WTC11 (cell line): Measurements from ENCODE around the gene RESP18. TPM values are rescaled to one million over a fixed set of nuclear protein-coding genes. Genes with fewer than 3 reads are reported as not detected.

Source experiments
- ELF4 ChIP-seq: sonication (generic); formaldehyde crosslinking; IDR thresholded peaks from 2 replicates; pipeline ENCODE4 v1.8.1; 2022; ENCODE audit warnings: low read depth, mild to moderate bottlenecking, moderate library complexity, missing genetic modification reagents
- ETV6 ChIP-seq: sonication (generic); formaldehyde crosslinking; IDR thresholded peaks from 2 replicates; pipeline ENCODE4 v1.8.1; 2022; ENCODE audit warnings: mild to moderate bottlenecking, missing genetic modification reagents
- GABPB1 ChIP-seq: sonication (generic); formaldehyde crosslinking; IDR thresholded peaks from 2 replicates; pipeline ENCODE4 v1.8.1; 2023; ENCODE audit warnings: mild to moderate bottlenecking, missing genetic modification reagents
- GTF2I ChIP-seq: fragments of 250-450 bp; sonication (Bioruptor Pico); conservative IDR thresholded peaks from 2 replicates; pipeline ENCODE4 v1.4.0; 2021; ENCODE audit warnings: mild to moderate bottlenecking
- JAZF1 ChIP-seq: fragments of 250-450 bp; sonication (Bioruptor Pico); IDR thresholded peaks from 2 replicates; pipeline ENCODE4 v1.9.0; 2021; ENCODE audit warnings: moderate library complexity, mild to moderate bottlenecking, inconsistent platforms
- KAT7 ChIP-seq: sonication (generic); formaldehyde crosslinking; IDR thresholded peaks from 2 replicates; pipeline ENCODE4 v1.8.1; 2023; ENCODE audit warnings: missing genetic modification reagents, mild to moderate bottlenecking, borderline replicate concordance
- MXD4 ChIP-seq: fragments of 250-450 bp; sonication (Bioruptor Pico); IDR thresholded peaks from 2 replicates; pipeline ENCODE4 v1.8.0; 2021; ENCODE audit warnings: mild to moderate bottlenecking, moderate library complexity, borderline replicate concordance
- PRRX2 ChIP-seq: fragments of 250-450 bp; sonication (Bioruptor Pico); IDR thresholded peaks from 2 replicates; pipeline ENCODE4 v1.8.0; 2021; ENCODE audit warnings: mild to moderate bottlenecking
- RELA ChIP-seq: sonication (generic); formaldehyde crosslinking; IDR thresholded peaks from 2 replicates; pipeline ENCODE4 v1.8.1; 2022; ENCODE audit warnings: missing genetic modification reagents, mild to moderate bottlenecking, borderline replicate concordance
- SOX15 ChIP-seq: fragments of 250-450 bp; sonication (Bioruptor Pico); IDR thresholded peaks from 2 replicates; pipeline ENCODE4 v1.9.0; 2021; ENCODE audit warnings: mild to moderate bottlenecking
- SP1 ChIP-seq: sonication (generic); formaldehyde crosslinking; conservative IDR thresholded peaks from 2 replicates; pipeline ENCODE4 v1.8.1; 2022; ENCODE audit warnings: missing genetic modification reagents
- TEAD1 ChIP-seq: sonication (generic); formaldehyde crosslinking; IDR thresholded peaks from 2 replicates; pipeline ENCODE4 v1.8.0; 2022; ENCODE audit warnings: mild to moderate bottlenecking, missing genetic modification reagents
- TEAD4 ChIP-seq: sonication (generic); formaldehyde crosslinking; IDR thresholded peaks from 2 replicates; pipeline ENCODE4 v1.8.0; 2022; ENCODE audit warnings: mild to moderate bottlenecking, missing genetic modification reagents
- ZBTB21 ChIP-seq: sonication (generic); formaldehyde crosslinking; IDR thresholded peaks from 2 replicates; pipeline ENCODE4 v1.8.1; 2023; ENCODE audit warnings: mild to moderate bottlenecking, missing genetic modification reagents, borderline replicate concordance
- ZNF121 ChIP-seq: sonication (generic); formaldehyde crosslinking; IDR thresholded peaks from 2 replicates; pipeline ENCODE4 v1.8.0; 2023; ENCODE audit warnings: missing genetic modification reagents
- ZNF671 ChIP-seq: fragments of 250-450 bp; sonication (Bioruptor Pico); IDR thresholded peaks from 2 replicates; pipeline ENCODE4 v1.8.0; 2021; ENCODE audit warnings: mild to moderate bottlenecking
- total RNA-seq: library from RNA; stranded (reverse); gene quantifications from 3 replicates; pipeline ENCODE4 v1.2.3, GENCODE V29; 2021
- TF ChIP-seq, protein P1 (sequence below): sonication (generic); formaldehyde crosslinking; IDR thresholded peaks from 2 replicates; pipeline ENCODE4 v1.8.1; 2022; ENCODE audit warnings: low read depth, mild to moderate bottlenecking, moderate library complexity, missing genetic modification reagents, borderline replicate concordance
- TF ChIP-seq, protein P2 (sequence below): fragments of 250-450 bp; sonication (Bioruptor Pico); conservative IDR thresholded peaks from 2 replicates; pipeline ENCODE4 v1.9.0; 2021; ENCODE audit warnings: mild to moderate bottlenecking
- TF ChIP-seq, protein P3 (sequence below): fragments of 250-450 bp; sonication (Bioruptor Pico); IDR thresholded peaks from 2 replicates; pipeline ENCODE4 v1.9.0; 2021; ENCODE audit warnings: moderate library complexity, mild to moderate bottlenecking, inconsistent platforms, borderline replicate concordance
- TF ChIP-seq, protein P4 (sequence below): fragments of 250-450 bp; sonication (Bioruptor Pico); IDR thresholded peaks from 2 replicates; pipeline ENCODE4 v2.1.2; 2022; ENCODE audit warnings: mild to moderate bottlenecking, moderate library complexity
- TF ChIP-seq, protein P5 (sequence below): sonication (generic); formaldehyde crosslinking; IDR thresholded peaks from 2 replicates; pipeline ENCODE4 v1.8.1; 2023; ENCODE audit warnings: mild to moderate bottlenecking, missing genetic modification reagents
- TF ChIP-seq, protein P6 (sequence below): sonication (generic); formaldehyde crosslinking; IDR thresholded peaks from 2 replicates; pipeline ENCODE4 v1.8.1; 2023; ENCODE audit warnings: mild to moderate bottlenecking, missing genetic modification reagents
- TF ChIP-seq, protein P7 (sequence below): sonication (generic); formaldehyde crosslinking; IDR thresholded peaks from 2 replicates; pipeline ENCODE4 v1.8.0; 2022; ENCODE audit warnings: missing genetic modification reagents
- TF ChIP-seq, protein P8 (sequence below): sonication (generic); formaldehyde crosslinking; IDR thresholded peaks from 2 replicates; pipeline ENCODE4 v1.8.0; 2022; ENCODE audit warnings: mild to moderate bottlenecking, missing genetic modification reagents

RESP18 gene
- total RNA-seq, 1 experiment from 2014 or later = not detected

DNA sequence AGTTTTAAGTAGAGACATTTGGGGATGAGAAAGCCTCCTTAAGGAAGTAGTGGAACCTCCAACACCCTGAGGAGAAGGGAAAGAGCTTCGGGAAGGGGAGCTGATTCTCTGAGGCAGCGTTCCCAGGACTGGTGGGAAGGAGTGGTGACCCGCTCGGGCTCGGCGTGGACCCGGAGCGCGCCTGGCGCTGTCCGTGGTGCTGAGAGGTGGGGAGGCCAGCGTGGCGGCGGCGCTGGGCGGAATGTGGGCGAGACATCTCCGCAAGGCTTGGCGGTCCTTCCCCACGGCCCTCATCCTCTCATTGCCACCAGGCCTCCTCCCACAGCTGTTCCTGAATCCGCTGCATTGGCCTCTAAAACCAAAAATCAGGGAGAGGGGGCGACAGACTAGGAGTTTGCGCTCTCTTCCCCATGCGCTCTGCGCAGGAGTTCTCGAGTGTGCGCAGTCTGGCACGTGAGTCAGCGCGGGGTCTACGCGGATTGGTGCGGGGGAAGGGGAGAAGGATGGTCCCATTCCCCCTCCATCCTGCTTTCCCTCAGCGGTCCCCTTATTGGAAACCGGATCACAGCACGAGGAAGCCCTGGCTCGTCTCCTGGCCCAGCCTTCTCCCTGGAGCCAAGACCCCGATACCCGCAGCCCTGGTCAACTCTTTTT lies 857 bp downstream of the RESP18 start (continued):
- TF ChIP-seq ELF4 (CRISPR knock-in tag) (peak; percentile 70; the same call in 1 of the 2 replicates), ZNF671 (CRISPR knock-in tag) (no peak), JAZF1 (CRISPR knock-in tag) (no peak), PRRX2 (CRISPR knock-in tag) (no peak), SOX15 (CRISPR knock-in tag) (no peak), GABPB1 (peak; percentile 53; the same call in 1 of the 2 replicates), RELA (CRISPR knock-in tag) (peak; percentile 84), ZBTB21 (CRISPR knock-in tag) (peak; percentile 65; the same call in 1 of the 2 replicates), TEAD4 (CRISPR knock-in tag) (peak; percentile 91), MXD4 (CRISPR knock-in tag) (no peak), TEAD1 (peak; percentile 96), KAT7 (peak; percentile 90; the same call in 1 of the 2 replicates), GTF2I (CRISPR knock-in tag) (no peak), SP1 (CRISPR knock-in tag) (peak; percentile 69), ZNF121 (CRISPR knock-in tag) (0 out of 2 replicates have a peak, but pooled peaks have one; percentile 56), ETV6 (CRISPR knock-in tag) (peak; percentile 82; the same call in 1 of the 2 replicates)
- TF ChIP-seq, protein P1, sequence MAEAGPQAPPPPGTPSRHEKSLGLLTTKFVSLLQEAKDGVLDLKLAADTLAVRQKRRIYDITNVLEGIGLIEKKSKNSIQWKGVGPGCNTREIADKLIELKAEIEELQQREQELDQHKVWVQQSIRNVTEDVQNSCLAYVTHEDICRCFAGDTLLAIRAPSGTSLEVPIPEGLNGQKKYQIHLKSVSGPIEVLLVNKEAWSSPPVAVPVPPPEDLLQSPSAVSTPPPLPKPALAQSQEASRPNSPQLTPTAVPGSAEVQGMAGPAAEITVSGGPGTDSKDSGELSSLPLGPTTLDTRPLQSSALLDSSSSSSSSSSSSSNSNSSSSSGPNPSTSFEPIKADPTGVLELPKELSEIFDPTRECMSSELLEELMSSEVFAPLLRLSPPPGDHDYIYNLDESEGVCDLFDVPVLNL (CRISPR knock-in tag) = peak; percentile 84
- TF ChIP-seq, protein P2, sequence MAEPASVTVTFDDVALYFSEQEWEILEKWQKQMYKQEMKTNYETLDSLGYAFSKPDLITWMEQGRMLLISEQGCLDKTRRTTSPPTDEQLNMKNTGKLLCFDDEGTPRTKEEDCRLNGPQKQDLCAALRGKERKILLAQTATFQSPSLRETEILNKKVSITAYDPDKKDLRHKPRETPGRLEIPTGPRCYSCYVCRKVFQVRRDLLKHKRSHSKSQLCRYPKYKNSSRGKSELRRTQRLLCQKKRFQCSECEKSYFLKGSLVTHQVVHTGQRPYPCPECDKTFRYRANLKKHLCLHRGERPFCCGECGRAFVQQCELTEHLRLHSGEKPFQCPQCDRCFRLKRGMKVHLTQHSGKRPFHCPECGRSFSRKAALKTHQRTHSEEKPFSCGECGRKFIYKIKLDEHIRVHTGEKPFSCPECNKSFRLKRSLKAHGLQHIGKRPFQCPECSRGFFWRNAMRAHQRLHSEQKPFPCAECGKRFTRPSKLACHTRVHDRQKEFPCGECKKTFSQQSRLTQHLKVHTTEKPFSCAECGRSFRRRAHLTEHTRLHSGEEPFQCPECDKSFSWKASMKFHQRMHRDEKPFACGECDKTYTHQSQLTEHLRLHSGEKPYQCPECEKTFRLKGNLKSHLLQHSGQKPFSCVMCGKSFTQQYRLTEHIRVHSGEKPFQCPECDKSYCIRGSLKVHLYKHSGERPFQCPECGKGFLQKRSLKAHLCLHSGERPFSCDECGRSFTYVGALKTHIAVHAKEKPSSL (CRISPR knock-in tag) = no peak
- TF ChIP-seq, protein P3, sequence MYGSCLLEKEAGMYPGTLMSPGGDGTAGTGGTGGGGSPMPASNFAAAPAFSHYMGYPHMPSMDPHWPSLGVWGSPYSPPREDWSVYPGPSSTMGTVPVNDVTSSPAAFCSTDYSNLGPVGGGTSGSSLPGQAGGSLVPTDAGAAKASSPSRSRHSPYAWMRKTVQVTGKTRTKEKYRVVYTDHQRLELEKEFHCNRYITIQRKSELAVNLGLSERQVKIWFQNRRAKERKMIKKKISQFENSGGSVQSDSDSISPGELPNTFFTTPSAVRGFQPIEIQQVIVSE = no peak
- TF ChIP-seq, protein P4, sequence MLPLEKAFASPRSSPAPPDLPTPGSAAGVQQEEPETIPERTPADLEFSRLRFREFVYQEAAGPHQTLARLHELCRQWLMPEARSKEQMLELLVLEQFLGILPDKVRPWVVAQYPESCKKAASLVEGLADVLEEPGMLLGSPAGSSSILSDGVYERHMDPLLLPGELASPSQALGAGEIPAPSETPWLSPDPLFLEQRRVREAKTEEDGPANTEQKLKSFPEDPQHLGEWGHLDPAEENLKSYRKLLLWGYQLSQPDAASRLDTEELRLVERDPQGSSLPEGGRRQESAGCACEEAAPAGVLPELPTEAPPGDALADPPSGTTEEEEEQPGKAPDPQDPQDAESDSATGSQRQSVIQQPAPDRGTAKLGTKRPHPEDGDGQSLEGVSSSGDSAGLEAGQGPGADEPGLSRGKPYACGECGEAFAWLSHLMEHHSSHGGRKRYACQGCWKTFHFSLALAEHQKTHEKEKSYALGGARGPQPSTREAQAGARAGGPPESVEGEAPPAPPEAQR (CRISPR knock-in tag) = no peak
- TF ChIP-seq, protein P5, sequence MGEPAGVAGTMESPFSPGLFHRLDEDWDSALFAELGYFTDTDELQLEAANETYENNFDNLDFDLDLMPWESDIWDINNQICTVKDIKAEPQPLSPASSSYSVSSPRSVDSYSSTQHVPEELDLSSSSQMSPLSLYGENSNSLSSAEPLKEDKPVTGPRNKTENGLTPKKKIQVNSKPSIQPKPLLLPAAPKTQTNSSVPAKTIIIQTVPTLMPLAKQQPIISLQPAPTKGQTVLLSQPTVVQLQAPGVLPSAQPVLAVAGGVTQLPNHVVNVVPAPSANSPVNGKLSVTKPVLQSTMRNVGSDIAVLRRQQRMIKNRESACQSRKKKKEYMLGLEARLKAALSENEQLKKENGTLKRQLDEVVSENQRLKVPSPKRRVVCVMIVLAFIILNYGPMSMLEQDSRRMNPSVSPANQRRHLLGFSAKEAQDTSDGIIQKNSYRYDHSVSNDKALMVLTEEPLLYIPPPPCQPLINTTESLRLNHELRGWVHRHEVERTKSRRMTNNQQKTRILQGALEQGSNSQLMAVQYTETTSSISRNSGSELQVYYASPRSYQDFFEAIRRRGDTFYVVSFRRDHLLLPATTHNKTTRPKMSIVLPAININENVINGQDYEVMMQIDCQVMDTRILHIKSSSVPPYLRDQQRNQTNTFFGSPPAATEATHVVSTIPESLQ (CRISPR knock-in tag) = 0 out of 2 replicates have a peak, but pooled peaks have one; percentile 70
- TF ChIP-seq, protein P6, sequence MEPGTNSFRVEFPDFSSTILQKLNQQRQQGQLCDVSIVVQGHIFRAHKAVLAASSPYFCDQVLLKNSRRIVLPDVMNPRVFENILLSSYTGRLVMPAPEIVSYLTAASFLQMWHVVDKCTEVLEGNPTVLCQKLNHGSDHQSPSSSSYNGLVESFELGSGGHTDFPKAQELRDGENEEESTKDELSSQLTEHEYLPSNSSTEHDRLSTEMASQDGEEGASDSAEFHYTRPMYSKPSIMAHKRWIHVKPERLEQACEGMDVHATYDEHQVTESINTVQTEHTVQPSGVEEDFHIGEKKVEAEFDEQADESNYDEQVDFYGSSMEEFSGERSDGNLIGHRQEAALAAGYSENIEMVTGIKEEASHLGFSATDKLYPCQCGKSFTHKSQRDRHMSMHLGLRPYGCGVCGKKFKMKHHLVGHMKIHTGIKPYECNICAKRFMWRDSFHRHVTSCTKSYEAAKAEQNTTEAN (CRISPR knock-in tag) = peak; percentile 80; the same call in 1 of the 2 replicates
- TF ChIP-seq, protein P7, sequence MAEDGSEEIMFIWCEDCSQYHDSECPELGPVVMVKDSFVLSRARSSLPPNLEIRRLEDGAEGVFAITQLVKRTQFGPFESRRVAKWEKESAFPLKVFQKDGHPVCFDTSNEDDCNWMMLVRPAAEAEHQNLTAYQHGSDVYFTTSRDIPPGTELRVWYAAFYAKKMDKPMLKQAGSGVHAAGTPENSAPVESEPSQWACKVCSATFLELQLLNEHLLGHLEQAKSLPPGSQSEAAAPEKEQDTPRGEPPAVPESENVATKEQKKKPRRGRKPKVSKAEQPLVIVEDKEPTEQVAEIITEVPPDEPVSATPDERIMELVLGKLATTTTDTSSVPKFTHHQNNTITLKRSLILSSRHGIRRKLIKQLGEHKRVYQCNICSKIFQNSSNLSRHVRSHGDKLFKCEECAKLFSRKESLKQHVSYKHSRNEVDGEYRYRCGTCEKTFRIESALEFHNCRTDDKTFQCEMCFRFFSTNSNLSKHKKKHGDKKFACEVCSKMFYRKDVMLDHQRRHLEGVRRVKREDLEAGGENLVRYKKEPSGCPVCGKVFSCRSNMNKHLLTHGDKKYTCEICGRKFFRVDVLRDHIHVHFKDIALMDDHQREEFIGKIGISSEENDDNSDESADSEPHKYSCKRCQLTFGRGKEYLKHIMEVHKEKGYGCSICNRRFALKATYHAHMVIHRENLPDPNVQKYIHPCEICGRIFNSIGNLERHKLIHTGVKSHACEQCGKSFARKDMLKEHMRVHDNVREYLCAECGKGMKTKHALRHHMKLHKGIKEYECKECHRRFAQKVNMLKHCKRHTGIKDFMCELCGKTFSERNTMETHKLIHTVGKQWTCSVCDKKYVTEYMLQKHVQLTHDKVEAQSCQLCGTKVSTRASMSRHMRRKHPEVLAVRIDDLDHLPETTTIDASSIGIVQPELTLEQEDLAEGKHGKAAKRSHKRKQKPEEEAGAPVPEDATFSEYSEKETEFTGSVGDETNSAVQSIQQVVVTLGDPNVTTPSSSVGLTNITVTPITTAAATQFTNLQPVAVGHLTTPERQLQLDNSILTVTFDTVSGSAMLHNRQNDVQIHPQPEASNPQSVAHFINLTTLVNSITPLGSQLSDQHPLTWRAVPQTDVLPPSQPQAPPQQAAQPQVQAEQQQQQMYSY = peak; percentile 44; the same call in 1 of the 2 replicates
- TF ChIP-seq, protein P8, sequence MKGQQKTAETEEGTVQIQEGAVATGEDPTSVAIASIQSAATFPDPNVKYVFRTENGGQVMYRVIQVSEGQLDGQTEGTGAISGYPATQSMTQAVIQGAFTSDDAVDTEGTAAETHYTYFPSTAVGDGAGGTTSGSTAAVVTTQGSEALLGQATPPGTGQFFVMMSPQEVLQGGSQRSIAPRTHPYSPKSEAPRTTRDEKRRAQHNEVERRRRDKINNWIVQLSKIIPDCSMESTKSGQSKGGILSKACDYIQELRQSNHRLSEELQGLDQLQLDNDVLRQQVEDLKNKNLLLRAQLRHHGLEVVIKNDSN (CRISPR knock-in tag) = peak; percentile 67
- TF ChIP-seq, all 79 proteins: peak for 39
